HepG2 (cell line): ENCODE data around the gene PKD1L1. TPM values are rescaled to one million over a fixed set of nuclear protein-coding genes. Genes with fewer than 3 reads are reported as not detected.

Experiments
- ATF1 ChIP-seq: IDR thresholded peaks from 2 replicates; pipeline ENCODE4 v1.6.1; 2016; ENCODE audit warnings: mild to moderate bottlenecking, control low read depth
- CBX5 ChIP-seq: sonication (generic); formaldehyde crosslinking; IDR thresholded peaks from 2 replicates; pipeline ENCODE4 v1.4.0; 2020; ENCODE audit warnings: missing genetic modification reagents, borderline replicate concordance
- CSRNP1 ChIP-seq: sonication (generic); formaldehyde crosslinking; IDR thresholded peaks from 2 replicates; pipeline ENCODE4 v1.8.1; 2023; ENCODE audit warnings: mild to moderate bottlenecking, missing genetic modification reagents
- FOXK1 ChIP-seq: sonication (generic); formaldehyde crosslinking; IDR thresholded peaks from 2 replicates; pipeline ENCODE4 v1.4.0; 2020; ENCODE audit warnings: low read depth, missing genetic modification reagents, borderline replicate concordance
- GABPA ChIP-seq, 2 experiments: IDR thresholded peaks; 2 replicates each; pipeline ENCODE4 v1.6.1; 2011 to 2016; ENCODE audit warnings: low read depth in 2 of 2, low read length in 1 of 2, missing biosample characterization in 1 of 2, missing genetic modification characterization in 1 of 2
- HMG20B ChIP-seq: conservative IDR thresholded peaks from 2 replicates; pipeline ENCODE4 v1.6.1; 2016; ENCODE audit warnings: missing genetic modification reagents, missing compliant biosample characterization
- ISL2 ChIP-seq: sonication (generic); formaldehyde crosslinking; IDR thresholded peaks from 2 replicates; pipeline ENCODE4 v1.5.0; 2020; ENCODE audit warnings: missing genetic modification reagents
- JUNB ChIP-seq: sonication (generic); formaldehyde crosslinking; IDR thresholded peaks from 2 replicates; pipeline ENCODE4 v1.8.0; 2022; ENCODE audit warnings: missing genetic modification reagents, mild to moderate bottlenecking, borderline replicate concordance
- PBX2 ChIP-seq: IDR thresholded peaks from 2 replicates; pipeline ENCODE4 v1.6.1; 2016; ENCODE audit warnings: control low read depth
- POGK ChIP-seq: sonication (generic); formaldehyde crosslinking; conservative IDR thresholded peaks from 2 replicates; pipeline ENCODE4 v1.8.0; 2022; ENCODE audit warnings: mild to moderate bottlenecking, moderate library complexity, missing genetic modification reagents
- RAD21 ChIP-seq: fragments of 450-650 bp; formaldehyde crosslinking; IDR thresholded peaks from 2 replicates; pipeline ENCODE4 v1.5.0; 2020; ENCODE audit warnings: mild to moderate bottlenecking
- TFAP4 ChIP-seq: sonication (generic); IDR thresholded peaks from 2 replicates; pipeline ENCODE4 v1.6.1; 2016; ENCODE audit warnings: low read depth, borderline replicate concordance
- TOE1 ChIP-seq: sonication (generic); formaldehyde crosslinking; IDR thresholded peaks from 2 replicates; pipeline ENCODE4 v1.4.0; 2020; ENCODE audit warnings: mild to moderate bottlenecking, missing genetic modification reagents
- YEATS4 ChIP-seq: sonication (generic); formaldehyde crosslinking; IDR thresholded peaks from 2 replicates; pipeline ENCODE4 v1.4.0; 2020; ENCODE audit warnings: missing genetic modification reagents, borderline replicate concordance
- ZBTB20 ChIP-seq: sonication (generic); formaldehyde crosslinking; IDR thresholded peaks from 2 replicates; pipeline ENCODE4 v1.8.1; 2023; ENCODE audit warnings: missing genetic modification reagents, low read depth, mild to moderate bottlenecking, borderline replicate concordance
- ZNF296 ChIP-seq: sonication (generic); formaldehyde crosslinking; conservative IDR thresholded peaks from 2 replicates; pipeline ENCODE4 v1.5.0; 2020; ENCODE audit warnings: mild to moderate bottlenecking, missing genetic modification reagents
- ZNF550 ChIP-seq: sonication (generic); formaldehyde crosslinking; IDR thresholded peaks from 2 replicates; pipeline ENCODE4 v1.4.0; 2020; ENCODE audit warnings: mild to moderate bottlenecking, missing genetic modification reagents, borderline replicate concordance
- ZNF562 ChIP-seq: sonication (generic); formaldehyde crosslinking; IDR thresholded peaks from 2 replicates; pipeline ENCODE4 v1.8.0; 2022; ENCODE audit warnings: missing genetic modification reagents, borderline replicate concordance
- ZNF589 ChIP-seq: sonication (generic); formaldehyde crosslinking; conservative IDR thresholded peaks from 2 replicates; pipeline ENCODE4 v1.8.0; 2022; ENCODE audit warnings: mild to moderate bottlenecking, moderate library complexity, missing genetic modification reagents
- ZNF747 ChIP-seq: sonication (generic); formaldehyde crosslinking; IDR thresholded peaks from 2 replicates; pipeline ENCODE4 v1.8.1; 2023; ENCODE audit warnings: missing genetic modification reagents, mild to moderate bottlenecking, borderline replicate concordance
- ZNF768 ChIP-seq: sonication (generic); formaldehyde crosslinking; IDR thresholded peaks from 2 replicates; pipeline ENCODE4 v1.4.0; 2020; ENCODE audit warnings: missing genetic modification reagents
- ZNF839 ChIP-seq: sonication (generic); formaldehyde crosslinking; IDR thresholded peaks from 2 replicates; pipeline ENCODE4 v1.4.0; 2020; ENCODE audit warnings: missing genetic modification reagents, mild to moderate bottlenecking, borderline replicate concordance
- ZSCAN20 ChIP-seq: sonication (generic); formaldehyde crosslinking; IDR thresholded peaks from 2 replicates; pipeline ENCODE4 v1.4.0; 2020; ENCODE audit warnings: missing genetic modification reagents, mild to moderate bottlenecking, borderline replicate concordance
- ZXDC ChIP-seq: sonication (generic); formaldehyde crosslinking; IDR thresholded peaks from 2 replicates; pipeline ENCODE4 v1.5.0; 2020; ENCODE audit warnings: mild to moderate bottlenecking, missing genetic modification reagents
- polyA plus RNA-seq, 8 experiments: library from polyadenylated mRNA; depleted of rRNA in 3 of 8; stranded (reverse) in 7 of 8; unstranded in 1 of 8; fragments of >200 nt; fragmentation: Illumina TruSeq in 4 of 8; extraction: Trizol in 4 of 8; gene quantifications; 2 replicates each; pipeline versions ENCODE4 v1.2.1 to v1.2.3, GENCODE V29; 2011 to 2016; ENCODE audit warnings: low read depth in 4 of 8, missing spikeins in 1 of 8, mixed read lengths in 1 of 8; ENCODE audit not compliant: insufficient read depth in 1 of 8
- total RNA-seq, 5 experiments: library from RNA; depleted of rRNA; stranded (reverse); fragments of >200 nt; fragmentation: Illumina TruSeq; extraction: Trizol; gene quantifications; 2 replicates each; pipeline ENCODE4 v1.2.3, GENCODE V29; 2016; ENCODE audit warnings: low read depth in 1 of 5

PKD1L1 gene
- total and polyA plus RNA-seq, 2 of the 13 experiments (the other 11 are each of a cell fraction or from before 2014, with no cell fraction given), result 0.01 TPM; not detected in 1

- no peak for TF ChIP-seq ZBTB20
- TF ChIP-seq GABPA (IDR thresholded peaks at IDR 0.05; ENCODE audit: low read depth, low read length), result no peak
- no peak for TF ChIP-seq GABPA (CRISPR knock-in tag; IDR thresholded peaks at IDR 0.05; ENCODE audit: low read depth)
- peak; percentile 83; the same call in 1 of the 2 replicates for TF ChIP-seq TFAP4
- TF ChIP-seq HMG20B (CRISPR knock-in tag), result no peak
- TF ChIP-seq ZNF839 (CRISPR knock-in tag), result no peak
- TF ChIP-seq ISL2, result no peak
- no peak for TF ChIP-seq YEATS4 (CRISPR knock-in tag)
- TF ChIP-seq FOXK1 (CRISPR knock-in tag), result no peak
- TF ChIP-seq ATF1 (CRISPR knock-in tag), result no peak
- TF ChIP-seq CBX5, result no peak
- TF ChIP-seq POGK (CRISPR knock-in tag), result 0 out of 2 replicates have a peak, but pooled peaks have one; percentile 7
- no peak for TF ChIP-seq JUNB (CRISPR knock-in tag)
- TF ChIP-seq ZNF589 (CRISPR knock-in tag), result no peak
- TF ChIP-seq ZSCAN20 (CRISPR knock-in tag), result no peak
- TF ChIP-seq ZNF296 (CRISPR knock-in tag), result no peak
- no peak for TF ChIP-seq TOE1 (CRISPR knock-in tag)
- TF ChIP-seq RAD21, result no peak
- TF ChIP-seq PBX2 (CRISPR knock-in tag), result no peak
- no peak for TF ChIP-seq ZNF550 (CRISPR knock-in tag)
- TF ChIP-seq ZNF747 (CRISPR knock-in tag), result no peak
- TF ChIP-seq ZNF768 (CRISPR knock-in tag), result no peak
- no peak for TF ChIP-seq ZNF562 (CRISPR knock-in tag)
- no peak for TF ChIP-seq ZXDC
- TF ChIP-seq CSRNP1 (CRISPR knock-in tag), result no peak
These were observed 213.3 kb downstream of the PKD1L1 start (continued) for GRCh38 chr7:47734949-47735291.
